GM12878 (cell line): ENCODE results near the gene SEC16A. TPM values are rescaled to one million over a fixed set of nuclear protein-coding genes. Genes with fewer than 3 reads are reported as not detected.

Experiments used
- ATAC-seq: fragments of 200-7000 bp; cut with Tn5 transposase; 3 replicates; pipeline ENCODE4 v1.9.1; 2020; ENCODE audit warnings: mild to moderate bottlenecking, moderate library complexity
- BruUV-seq: library from RNA; stranded (reverse); fragments of 400-500 nt; replicated peaks from 2 replicates; lab custom pipeline; 2021; lab: Mats Ljungman, UMichigan
- CTCF ChIA-PET: fragments of 300-600 bp; sonication (Branson Sonifier 250); formaldehyde crosslinking; extraction: SDS; loops from one replicate; lab custom pipeline; 2021; ENCODE audit warnings: inconsistent platforms; lab: Yijun Ruan, JAX
- POLR2A ChIA-PET: fragments of 350-600 bp; formaldehyde crosslinking; extraction: SDS; loops from one replicate; lab custom pipeline; 2021; ENCODE audit warnings: inconsistent platforms; lab: Charles Lee
- RAD21 ChIA-PET: fragments of 300-600 bp; sonication (Branson Sonifier 250); formaldehyde crosslinking; loops from one replicate; lab custom pipeline; 2023; ENCODE audit warnings: antibody characterized with exemption; ENCODE audit not compliant: unreplicated experiment; lab: Charles Lee
- SMC1A ChIA-PET: fragments of 300-600 bp; sonication (Branson Sonifier 250); formaldehyde crosslinking; loops from one replicate; lab custom pipeline; 2023; ENCODE audit not compliant: unreplicated experiment, uncharacterized antibody; lab: Charles Lee
- DNase-seq: peaks from one replicate; pipeline ENCODE4 v3.0.0-alpha.2; 2011; ENCODE audit warnings: low read depth, low spot score
- FAIRE-seq: peaks from 3 replicates; lab custom pipeline; 2011; peaks lifted over from hg19 to GRCh38; lab: Jason Lieb, UNC
- H2AFZ ChIP-seq: 2 replicates; pipeline ENCODE4 v1.6.0; 2011; ENCODE audit warnings: low read depth, low read length, control low read depth; ENCODE audit not compliant: control insufficient read depth
- H3K27ac ChIP-seq: 2 replicates; pipeline ENCODE4 v1.5.1; 2011; ENCODE audit warnings: control low read depth; ENCODE audit not compliant: control insufficient read depth, insufficient read depth
- H3K27me3 ChIP-seq, 2 experiments: replicated peaks in 1 of 2; 2 replicates each; pipeline versions ENCODE4 v1.6.0 to v1.6.1; 2011; ENCODE audit warnings: low read length in 1 of 2; ENCODE audit not compliant: control insufficient read depth in 2 of 2, insufficient read depth in 2 of 2
- H3K36me3 ChIP-seq, 2 experiments: 2 replicates each; pipeline ENCODE4 v1.5.1; 2011; ENCODE audit warnings: low read length in 1 of 2; ENCODE audit not compliant: control insufficient read depth in 2 of 2, insufficient read depth in 2 of 2
- H3K4me1 ChIP-seq: 2 replicates; pipeline ENCODE4 v1.6.1; 2011; ENCODE audit warnings: mild to moderate bottlenecking, low read length, moderate library complexity, mixed read lengths; ENCODE audit not compliant: control insufficient read depth, insufficient read depth
- H3K4me2 ChIP-seq: 2 replicates; pipeline ENCODE4 v1.6.0; 2011; ENCODE audit warnings: control low read depth; ENCODE audit not compliant: control insufficient read depth, insufficient read depth
- H3K4me3 ChIP-seq: fragments of 200-600 bp; sonication (generic); 2 replicates; pipeline ENCODE4 v1.5.1; 2016
- H3K79me2 ChIP-seq: 2 replicates; pipeline ENCODE4 v1.6.0; 2011; ENCODE audit warnings: low read length; ENCODE audit not compliant: control insufficient read depth, insufficient read depth
- H3K9ac ChIP-seq: 2 replicates; pipeline ENCODE4 v1.8.0; 2011; ENCODE audit warnings: low read length, control low read depth, mixed read lengths; ENCODE audit not compliant: control insufficient read depth, insufficient read depth
- H3K9me3 ChIP-seq: replicated peaks from 3 replicates; pipeline ENCODE4 v1.5.1; 2011; ENCODE audit warnings: mild to moderate bottlenecking, low read length; ENCODE audit not compliant: control insufficient read depth, insufficient read depth
- H4K20me1 ChIP-seq: 2 replicates; pipeline ENCODE4 v1.6.0; 2011; ENCODE audit not compliant: control insufficient read depth, insufficient read depth
- BMI1 ChIP-seq: fragments of 450-650 bp; IDR thresholded peaks from 2 replicates; pipeline ENCODE4 v1.6.1; 2016; ENCODE audit warnings: mild to moderate bottlenecking, moderate library complexity, borderline replicate concordance
- IKZF1 ChIP-seq: fragments of 450-650 bp; conservative IDR thresholded peaks from 2 replicates; pipeline ENCODE4 v1.6.1; 2017; ENCODE audit warnings: antibody characterized with exemption, mild to moderate bottlenecking
- MYB ChIP-seq: fragments of 150-350 bp; IDR thresholded peaks from 2 replicates; pipeline ENCODE4 v1.6.1; 2014; ENCODE audit warnings: mild to moderate bottlenecking, low read depth, low read length, borderline replicate concordance
- RCOR1 ChIP-seq: conservative IDR thresholded peaks from 2 replicates; pipeline ENCODE4 v1.6.1; 2012; ENCODE audit warnings: low read depth, low read length, improper control_type of control experiment
- RUNX3 ChIP-seq: IDR thresholded peaks from 2 replicates; pipeline ENCODE4 v1.6.1; 2012; ENCODE audit warnings: low read length, inconsistent platforms
- SREBF1 ChIP-seq: IDR thresholded peaks from 2 replicates; pipeline ENCODE4 v1.6.1; 2012; ENCODE audit warnings: mild to moderate bottlenecking, low read length
- ZBED1 ChIP-seq: IDR thresholded peaks from 2 replicates; pipeline ENCODE4 v1.6.1; 2016; ENCODE audit warnings: borderline replicate concordance
- WGBS: methylation state at CpG from one replicate; pipeline ENCODE4 v1.1.6; 2016; ENCODE audit warnings: low lambda C conversion rate; ENCODE audit not compliant: insufficient replicate concordance, insufficient coverage; ENCODE audit errors: missing lambda C conversion rate; 5-methylcytosine and 5-hydroxymethylcytosine counted together
- in situ Hi-C: fragments of 300-500 bp; cut with MboI; formaldehyde crosslinking; loops from 9 replicates; pipeline ENCODE4 v1.14.3; 2018; ENCODE audit warnings: mixed read lengths
- intact Hi-C: fragments of 100-400 bp; cut with micrococcal nuclease; formaldehyde crosslinking; loops from one replicate; pipeline ENCODE4 v1.14.2; 2022; ENCODE audit not compliant: unreplicated experiment
- polyA plus RNA-seq, 11 experiments: library from polyadenylated mRNA; depleted of rRNA in 4 of 11; unstranded in 6 of 11; stranded (reverse) in 5 of 11; fragments of >200 nt; fragmentation: Nextera tagmentation in 4 of 11; fragmentation: Illumina TruSeq in 1 of 11; extraction: Ambion mirVana in 4 of 11; extraction: Trizol in 1 of 11; gene quantifications; 1 replicate in 1 of 11; 2 replicates in 10 of 11; pipeline versions ENCODE4 v1.2.1 to v1.2.3, GENCODE V29; 2011 to 2016; ENCODE audit warnings: inconsistent platforms in 2 of 11, missing spikeins in 2 of 11, low read depth in 1 of 11
- total RNA-seq, 4 experiments: library from RNA; depleted of rRNA in 3 of 4; stranded (reverse); fragments of >200 nt in 3 of 4; fragmentation: Illumina TruSeq in 1 of 4; extraction: Trizol in 1 of 4; gene quantifications; 2 replicates each; pipeline versions ENCODE4 v1.2.1 to v1.2.3, GENCODE V29; 2013 to 2021
- TF ChIP-seq, protein P1 (sequence below): fragments of 450-650 bp; formaldehyde crosslinking; IDR thresholded peaks from 2 replicates; pipeline ENCODE4 v1.4.0; 2020; ENCODE audit warnings: mild to moderate bottlenecking, moderate library complexity
- TF ChIP-seq, protein P2 (sequence below): fragments of 450-650 bp; IDR thresholded peaks from 2 replicates; pipeline ENCODE4 v1.6.1; 2017; ENCODE audit warnings: borderline replicate concordance
- TF ChIP-seq, protein P3 (sequence below): fragments of 450-650 bp; IDR thresholded peaks from 2 replicates; pipeline ENCODE4 v1.6.1; 2016; ENCODE audit warnings: mild to moderate bottlenecking, moderate library complexity, borderline replicate concordance

The SEC16A gene
- total and polyA plus RNA-seq, 10 of the 15 experiments (the other 5 are each of a cell fraction or from before 2014, with no cell fraction given): 9.9 to 59.1 (median 21.7) TPM

DNA sequence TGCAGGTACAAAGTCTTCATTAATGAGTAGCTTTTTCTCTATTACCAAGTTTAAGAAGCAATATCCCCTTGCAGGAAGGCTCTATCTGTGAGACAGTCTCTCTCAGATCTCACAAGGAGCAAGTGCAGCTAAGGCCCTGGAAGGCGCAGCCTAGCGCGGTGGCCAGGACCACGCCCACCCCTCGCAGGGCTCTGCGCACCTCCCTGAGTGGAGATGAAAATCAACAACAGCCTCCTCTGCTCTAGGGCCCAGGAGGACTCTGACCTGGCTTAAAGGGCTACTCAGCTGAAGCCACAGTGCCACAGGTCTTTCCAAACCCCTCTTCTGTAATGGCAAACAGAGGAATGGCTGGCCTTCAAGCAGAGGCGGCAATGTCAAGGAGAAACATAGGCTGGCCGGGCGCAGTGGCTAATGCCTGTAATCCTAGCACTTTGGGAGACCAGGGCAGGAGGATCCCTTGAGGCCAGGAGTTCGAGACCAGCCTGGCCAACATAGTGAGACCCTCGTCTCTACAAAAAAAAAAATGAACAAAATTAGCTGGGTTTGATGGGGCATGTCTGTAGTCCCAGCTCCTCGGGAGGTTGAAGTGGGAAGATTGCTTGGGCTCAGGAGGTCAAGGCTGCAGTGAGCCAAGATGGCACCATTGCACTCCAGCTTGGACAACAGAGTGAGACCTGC is 11.9 kb downstream of the SEC16A start (continued):
- TF ChIP-seq, protein P1, sequence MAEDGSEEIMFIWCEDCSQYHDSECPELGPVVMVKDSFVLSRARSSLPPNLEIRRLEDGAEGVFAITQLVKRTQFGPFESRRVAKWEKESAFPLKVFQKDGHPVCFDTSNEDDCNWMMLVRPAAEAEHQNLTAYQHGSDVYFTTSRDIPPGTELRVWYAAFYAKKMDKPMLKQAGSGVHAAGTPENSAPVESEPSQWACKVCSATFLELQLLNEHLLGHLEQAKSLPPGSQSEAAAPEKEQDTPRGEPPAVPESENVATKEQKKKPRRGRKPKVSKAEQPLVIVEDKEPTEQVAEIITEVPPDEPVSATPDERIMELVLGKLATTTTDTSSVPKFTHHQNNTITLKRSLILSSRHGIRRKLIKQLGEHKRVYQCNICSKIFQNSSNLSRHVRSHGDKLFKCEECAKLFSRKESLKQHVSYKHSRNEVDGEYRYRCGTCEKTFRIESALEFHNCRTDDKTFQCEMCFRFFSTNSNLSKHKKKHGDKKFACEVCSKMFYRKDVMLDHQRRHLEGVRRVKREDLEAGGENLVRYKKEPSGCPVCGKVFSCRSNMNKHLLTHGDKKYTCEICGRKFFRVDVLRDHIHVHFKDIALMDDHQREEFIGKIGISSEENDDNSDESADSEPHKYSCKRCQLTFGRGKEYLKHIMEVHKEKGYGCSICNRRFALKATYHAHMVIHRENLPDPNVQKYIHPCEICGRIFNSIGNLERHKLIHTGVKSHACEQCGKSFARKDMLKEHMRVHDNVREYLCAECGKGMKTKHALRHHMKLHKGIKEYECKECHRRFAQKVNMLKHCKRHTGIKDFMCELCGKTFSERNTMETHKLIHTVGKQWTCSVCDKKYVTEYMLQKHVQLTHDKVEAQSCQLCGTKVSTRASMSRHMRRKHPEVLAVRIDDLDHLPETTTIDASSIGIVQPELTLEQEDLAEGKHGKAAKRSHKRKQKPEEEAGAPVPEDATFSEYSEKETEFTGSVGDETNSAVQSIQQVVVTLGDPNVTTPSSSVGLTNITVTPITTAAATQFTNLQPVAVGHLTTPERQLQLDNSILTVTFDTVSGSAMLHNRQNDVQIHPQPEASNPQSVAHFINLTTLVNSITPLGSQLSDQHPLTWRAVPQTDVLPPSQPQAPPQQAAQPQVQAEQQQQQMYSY: no peak
- TF ChIP-seq IKZF1: no peak
- no peak for TF ChIP-seq MYB

DNA sequence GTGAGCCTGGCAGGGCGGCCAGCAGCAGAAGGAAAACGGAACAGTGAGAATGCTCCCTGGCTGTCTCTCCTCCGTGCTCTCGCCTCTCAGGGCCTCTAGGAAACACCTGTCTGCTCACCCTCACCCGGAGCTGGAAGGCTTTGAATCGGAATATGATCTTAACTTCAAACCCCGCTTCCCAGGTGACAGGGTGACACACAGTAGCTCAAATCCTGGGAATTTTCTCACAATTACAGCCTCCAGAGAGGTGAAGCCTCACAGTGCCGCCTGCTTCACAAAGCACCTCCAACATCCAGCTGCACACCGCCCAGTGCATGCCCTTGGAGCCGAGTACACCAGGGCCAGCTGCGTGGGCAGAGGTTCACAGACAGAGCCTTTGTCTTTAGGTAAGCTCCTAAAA is 12.5 kb downstream of the SEC16A start:
- BruUV-seq: no TSS peak
- Histone ChIP-seq H3K9me3 (no peaks in the 10 kb centered on the region), H3K9ac (no peak overlapping the region), H3K36me3 (peaks cover 38% of the 10 kb centered on the region in 2 experiments), H3K4me3 (no peak overlapping the region), H3K4me1 (no peaks in the 10 kb centered on the region), H4K20me1 (peaks cover 2% of the 10 kb centered on the region; the same call in 1 of the 2 replicates), H3K27me3 (no peaks in the 10 kb centered on the region), H3K79me2 (no peaks in the 10 kb centered on the region; the same call in 1 of the 2 replicates), H3K4me2 (no peak overlapping the region), H3K27ac (no peak overlapping the region), H2AFZ (no peak overlapping the region)
- RAD21 ChIA-PET: no interaction called here
- FAIRE-seq: no peak
- TF ChIP-seq, protein P2, sequence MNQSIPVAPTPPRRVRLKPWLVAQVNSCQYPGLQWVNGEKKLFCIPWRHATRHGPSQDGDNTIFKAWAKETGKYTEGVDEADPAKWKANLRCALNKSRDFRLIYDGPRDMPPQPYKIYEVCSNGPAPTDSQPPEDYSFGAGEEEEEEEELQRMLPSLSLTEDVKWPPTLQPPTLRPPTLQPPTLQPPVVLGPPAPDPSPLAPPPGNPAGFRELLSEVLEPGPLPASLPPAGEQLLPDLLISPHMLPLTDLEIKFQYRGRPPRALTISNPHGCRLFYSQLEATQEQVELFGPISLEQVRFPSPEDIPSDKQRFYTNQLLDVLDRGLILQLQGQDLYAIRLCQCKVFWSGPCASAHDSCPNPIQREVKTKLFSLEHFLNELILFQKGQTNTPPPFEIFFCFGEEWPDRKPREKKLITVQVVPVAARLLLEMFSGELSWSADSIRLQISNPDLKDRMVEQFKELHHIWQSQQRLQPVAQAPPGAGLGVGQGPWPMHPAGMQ: no peak
- TF ChIP-seq BMI1 (no peak), ZBED1 (no peak), RUNX3 (no peak), RCOR1 (no peak), SREBF1 (no peak)
- TF ChIP-seq, protein P3, sequence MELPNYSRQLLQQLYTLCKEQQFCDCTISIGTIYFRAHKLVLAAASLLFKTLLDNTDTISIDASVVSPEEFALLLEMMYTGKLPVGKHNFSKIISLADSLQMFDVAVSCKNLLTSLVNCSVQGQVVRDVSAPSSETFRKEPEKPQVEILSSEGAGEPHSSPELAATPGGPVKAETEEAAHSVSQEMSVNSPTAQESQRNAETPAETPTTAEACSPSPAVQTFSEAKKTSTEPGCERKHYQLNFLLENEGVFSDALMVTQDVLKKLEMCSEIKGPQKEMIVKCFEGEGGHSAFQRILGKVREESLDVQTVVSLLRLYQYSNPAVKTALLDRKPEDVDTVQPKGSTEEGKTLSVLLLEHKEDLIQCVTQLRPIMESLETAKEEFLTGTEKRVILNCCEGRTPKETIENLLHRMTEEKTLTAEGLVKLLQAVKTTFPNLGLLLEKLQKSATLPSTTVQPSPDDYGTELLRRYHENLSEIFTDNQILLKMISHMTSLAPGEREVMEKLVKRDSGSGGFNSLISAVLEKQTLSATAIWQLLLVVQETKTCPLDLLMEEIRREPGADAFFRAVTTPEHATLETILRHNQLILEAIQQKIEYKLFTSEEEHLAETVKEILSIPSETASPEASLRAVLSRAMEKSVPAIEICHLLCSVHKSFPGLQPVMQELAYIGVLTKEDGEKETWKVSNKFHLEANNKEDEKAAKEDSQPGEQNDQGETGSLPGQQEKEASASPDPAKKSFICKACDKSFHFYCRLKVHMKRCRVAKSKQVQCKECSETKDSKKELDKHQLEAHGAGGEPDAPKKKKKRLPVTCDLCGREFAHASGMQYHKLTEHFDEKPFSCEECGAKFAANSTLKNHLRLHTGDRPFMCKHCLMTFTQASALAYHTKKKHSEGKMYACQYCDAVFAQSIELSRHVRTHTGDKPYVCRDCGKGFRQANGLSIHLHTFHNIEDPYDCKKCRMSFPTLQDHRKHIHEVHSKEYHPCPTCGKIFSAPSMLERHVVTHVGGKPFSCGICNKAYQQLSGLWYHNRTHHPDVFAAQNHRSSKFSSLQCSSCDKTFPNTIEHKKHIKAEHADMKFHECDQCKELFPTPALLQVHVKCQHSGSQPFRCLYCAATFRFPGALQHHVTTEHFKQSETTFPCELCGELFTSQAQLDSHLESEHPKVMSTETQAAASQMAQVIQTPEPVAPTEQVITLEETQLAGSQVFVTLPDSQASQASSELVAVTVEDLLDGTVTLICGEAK: no peak
- CTCF ChIA-PET: no interaction called here
- in situ Hi-C loops (no loop called here), intact Hi-C loops (no loop called here)
- SMC1A ChIA-PET: no interaction called here
- 97% methylated on average over 11 of the region's 11 CpGs for WGBS
- no peak for ATAC-seq
- no peak for DNase-seq
- POLR2A ChIA-PET: interaction anchor here (0.6 to 1.1 kb wide), 2 partner anchors 10 to 11 kb away, joined by 3 read pairs; no protein-coding TSS in a partner anchor
